H9 (cell line): ENCODE measurements around the gene HSPA12A. TPM values are rescaled to one million over a fixed set of nuclear protein-coding genes. Genes with fewer than 3 reads are reported as not detected.

ENCODE experiments used
- DNase-seq: peaks from one replicate; pipeline ENCODE4 v3.0.0-alpha.2; 2017
- H2AFZ ChIP-seq: one replicate; pipeline ENCODE4 v1.6.1; 2013; ENCODE audit warnings: mild to moderate bottlenecking, low read length, control low read depth, moderate library complexity
- H2AK5ac ChIP-seq: 2 replicates; pipeline ENCODE4 v1.6.1; 2013; ENCODE audit warnings: low read length, control low read depth, mixed read lengths; ENCODE audit not compliant: insufficient read length
- H2BK120ac ChIP-seq: one replicate; pipeline ENCODE4 v1.6.1; 2013; ENCODE audit warnings: low read depth, mild to moderate bottlenecking, low read length, control low read depth, inconsistent platforms; ENCODE audit not compliant: poor library complexity, severe bottlenecking
- H2BK12ac ChIP-seq: 2 replicates; pipeline ENCODE4 v1.6.1; 2013; ENCODE audit warnings: low read length, control low read depth, mixed read lengths, low read depth; ENCODE audit not compliant: insufficient read length
- H2BK15ac ChIP-seq: 2 replicates; pipeline ENCODE4 v1.6.1; 2013; ENCODE audit warnings: low read depth, low read length, control low read depth
- H2BK20ac ChIP-seq: one replicate; pipeline ENCODE4 v1.6.1; 2013; ENCODE audit warnings: low read depth, mild to moderate bottlenecking, low read length, control low read depth, inconsistent platforms; ENCODE audit not compliant: poor library complexity, severe bottlenecking
- H2BK5ac ChIP-seq: 2 replicates; pipeline ENCODE4 v1.6.1; 2013; ENCODE audit warnings: low read length, control low read depth, mixed read lengths; ENCODE audit not compliant: insufficient read length
- H3K14ac ChIP-seq: 2 replicates; pipeline ENCODE4 v1.6.1; 2013; ENCODE audit warnings: low read length, control low read depth; ENCODE audit not compliant: insufficient read depth
- H3K18ac ChIP-seq: 2 replicates; pipeline ENCODE4 v1.6.1; 2013; ENCODE audit warnings: low read depth, mild to moderate bottlenecking, mixed read lengths, low read length, control low read depth; ENCODE audit not compliant: insufficient read length
- H3K23ac ChIP-seq: 2 replicates; pipeline ENCODE4 v1.6.1; 2013; ENCODE audit warnings: low read length, control low read depth, mixed read lengths, low read depth; ENCODE audit not compliant: insufficient read length
- H3K23me2 ChIP-seq: 2 replicates; pipeline ENCODE4 v1.6.1; 2013; ENCODE audit warnings: low read depth, mild to moderate bottlenecking, mixed read lengths, low read length, control low read depth; ENCODE audit not compliant: insufficient read length, poor library complexity, severe bottlenecking
- H3K27ac ChIP-seq: 2 replicates; pipeline ENCODE4 v1.5.1; 2013; ENCODE audit warnings: low read length, control low read depth, mixed read lengths, low read depth; ENCODE audit not compliant: insufficient read length
- H3K27me3 ChIP-seq: 2 replicates; pipeline ENCODE4 v1.6.1; 2013; ENCODE audit warnings: low read length, control low read depth, inconsistent platforms; ENCODE audit not compliant: insufficient read depth
- H3K4ac ChIP-seq: 2 replicates; pipeline ENCODE4 v1.6.1; 2013; ENCODE audit warnings: low read depth, mild to moderate bottlenecking, control low read depth, inconsistent platforms, low read length, moderate library complexity
- H3K4me1 ChIP-seq: 2 replicates; pipeline ENCODE4 v1.6.1; 2013; ENCODE audit warnings: low read length, control low read depth, inconsistent platforms; ENCODE audit not compliant: insufficient read depth
- H3K4me2 ChIP-seq: 2 replicates; pipeline ENCODE4 v1.6.1; 2013; ENCODE audit warnings: low read length, control low read depth, mixed read lengths; ENCODE audit not compliant: insufficient read length, insufficient read depth
- H3K56ac ChIP-seq: 2 replicates; pipeline ENCODE4 v1.6.1; 2013; ENCODE audit warnings: low read depth, mild to moderate bottlenecking, mixed read lengths, low read length, control low read depth; ENCODE audit not compliant: insufficient read length
- H3K79me1 ChIP-seq: 2 replicates; pipeline ENCODE4 v1.6.1; 2013; ENCODE audit warnings: low read depth, mild to moderate bottlenecking, moderate library complexity, low read length, control low read depth, inconsistent platforms; ENCODE audit not compliant: insufficient read depth, poor library complexity, severe bottlenecking
- H3K79me2 ChIP-seq: 2 replicates; pipeline ENCODE4 v1.6.1; 2013; ENCODE audit warnings: low read length, control low read depth, inconsistent platforms; ENCODE audit not compliant: insufficient read depth
- H3K9ac ChIP-seq: 2 replicates; pipeline ENCODE4 v1.6.1; 2013; ENCODE audit warnings: low read length, control low read depth, mixed read lengths; ENCODE audit not compliant: insufficient read length; ENCODE audit errors: extremely low read depth
- H3K9me3 ChIP-seq: one replicate; pipeline ENCODE4 v1.6.1; 2013; ENCODE audit warnings: low read depth, low read length, inconsistent platforms; ENCODE audit not compliant: control insufficient read depth
- H3T11ph ChIP-seq: one replicate; pipeline ENCODE4 v1.6.1; 2013; ENCODE audit warnings: mild to moderate bottlenecking, low read length, control low read depth, inconsistent platforms
- H4K20me1 ChIP-seq: one replicate; pipeline ENCODE4 v1.6.1; 2013; ENCODE audit not compliant: control insufficient read depth, insufficient read length, insufficient read depth
- H4K5ac ChIP-seq: 2 replicates; pipeline ENCODE4 v1.6.1; 2013; ENCODE audit warnings: low read depth, mild to moderate bottlenecking, mixed read lengths, low read length, control low read depth; ENCODE audit not compliant: insufficient read length
- H4K8ac ChIP-seq: replicated peaks from 2 replicates; pipeline ENCODE4 v1.6.1; 2013; ENCODE audit warnings: low read length, control low read depth, mixed read lengths, low read depth; ENCODE audit not compliant: insufficient read length
- H4K91ac ChIP-seq: 2 replicates; pipeline ENCODE4 v1.6.1; 2013; ENCODE audit warnings: low read depth, mild to moderate bottlenecking, moderate library complexity, mixed read lengths, low read length, control low read depth; ENCODE audit not compliant: insufficient read length
- H3K27ac Mint-ChIP-seq, 3 experiments: 2 replicates in 2 of 3; 3 replicates in 1 of 3; pipeline ENCODE4 v1.8.0; 2020 to 2021; ENCODE audit warnings: mixed read lengths in 3 of 3, mild to moderate bottlenecking in 1 of 3, moderate library complexity in 1 of 3
- H3K27me3 Mint-ChIP-seq: 2 replicates; pipeline ENCODE4 v1.8.0; 2021; ENCODE audit warnings: low read depth, mild to moderate bottlenecking, moderate library complexity, mixed read lengths
- H3K36me3 Mint-ChIP-seq, 3 experiments: 2 replicates in 2 of 3; 3 replicates in 1 of 3; pipeline ENCODE4 v1.8.0; 2020 to 2021; ENCODE audit warnings: low read depth in 3 of 3, mixed read lengths in 3 of 3; ENCODE audit not compliant: insufficient read depth in 1 of 3
- H3K4me1 Mint-ChIP-seq, 2 experiments: 2 replicates each; pipeline ENCODE4 v1.8.0; 2020; ENCODE audit warnings: mixed read lengths in 2 of 2
- H3K4me3 Mint-ChIP-seq, 2 experiments: 2 replicates in 1 of 2; 3 replicates in 1 of 2; pipeline ENCODE4 v1.8.0; 2020 to 2021; ENCODE audit warnings: mild to moderate bottlenecking in 2 of 2, mixed read lengths in 2 of 2, moderate library complexity in 1 of 2
- H3K9me3 Mint-ChIP-seq, 2 experiments: 2 replicates in 1 of 2; 3 replicates in 1 of 2; pipeline ENCODE4 v1.8.0; 2020; ENCODE audit warnings: mild to moderate bottlenecking in 2 of 2, mixed read lengths in 2 of 2, moderate library complexity in 1 of 2
- WGBS: extraction: QIAGEN DNeasy Blood & Tissue Kit; methylation state at CpG from one replicate; pipeline ENCODE4 v1.1.7; 2013; ENCODE audit warnings: missing lambda C conversion rate, low lambda C conversion rate, mixed read lengths; ENCODE audit not compliant: insufficient read length; ENCODE audit errors: extremely low coverage; 5-methylcytosine and 5-hydroxymethylcytosine counted together
- total RNA-seq: library from RNA; stranded (reverse); gene quantifications from 2 replicates; pipeline ENCODE4 v1.2.1, GENCODE V29; 2021
- TF ChIP-seq, protein P1 (sequence below): fragments of 200-600 bp; sonication (generic); conservative IDR thresholded peaks from 3 replicates; pipeline ENCODE4 v1.8.0; 2021; ENCODE audit warnings: antibody characterized with exemption, mild to moderate bottlenecking

Gene HSPA12A
- total RNA-seq, 1 experiment from 2014 or later = 3.2 TPM

DNA sequence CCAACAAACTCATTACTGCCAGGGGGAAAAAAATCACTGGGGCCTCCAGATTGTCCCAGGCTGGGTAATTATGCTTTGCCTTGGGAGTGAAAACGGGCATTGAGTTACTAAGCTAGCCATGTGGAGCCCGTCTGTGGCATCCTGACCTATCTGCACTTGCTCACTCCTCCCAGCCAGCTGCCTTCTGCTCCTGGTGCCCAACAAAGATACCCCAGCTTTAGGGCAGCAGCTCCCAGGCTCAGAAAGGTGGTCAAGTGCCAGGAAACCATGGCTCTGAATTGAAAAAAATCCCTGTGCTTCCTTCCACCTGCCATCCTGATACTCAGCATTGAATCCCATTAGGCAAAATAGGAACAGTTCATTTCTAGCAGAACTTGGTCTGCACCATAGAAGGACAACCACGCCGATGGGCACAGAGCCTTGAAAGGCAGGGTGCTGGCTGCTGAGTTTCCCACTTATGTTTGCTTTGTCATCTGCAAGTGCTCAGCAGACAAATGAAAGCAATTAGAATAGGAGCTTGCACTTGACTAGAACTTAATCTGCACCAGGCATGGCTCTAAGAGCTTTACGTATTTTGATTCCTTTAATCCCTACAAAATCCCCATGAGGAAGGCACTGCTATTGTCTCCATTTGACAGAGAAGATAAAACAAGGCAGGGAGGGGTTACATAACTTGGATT is 42.8 kb downstream of the HSPA12A start:
- 0 out of 7 replicates have a peak overlapping the region, but pooled peaks of 1 of the 3 experiments have one; percentile 65 for H3K27ac Mint-ChIP-seq
- H3K4me3 Mint-ChIP-seq = no peak overlapping the region

More for the DNA sequence above, 42.8 kb downstream of the HSPA12A start:
- Histone ChIP-seq H3K4me2 (no peak overlapping the region), H2BK120ac (no peak overlapping the region), H4K5ac (no peak overlapping the region), H3K9me3 (no peaks in the 10 kb centered on the region), H4K20me1 (no peaks in the 10 kb centered on the region), H2AFZ (no peak overlapping the region), H3K27ac (no peak overlapping the region), H3K9ac (no peak overlapping the region), H3K56ac (no peak overlapping the region), H4K8ac (no peak overlapping the region), H3T11ph (no peak overlapping the region), H3K23ac (no peak overlapping the region), H3K79me1 (no peaks in the 10 kb centered on the region), H2BK12ac (no peak overlapping the region), H3K79me2 (no peaks in the 10 kb centered on the region), H2BK20ac (no peak overlapping the region), H3K27me3 (no peaks in the 10 kb centered on the region), H3K18ac (no peak overlapping the region), H3K4ac (no peak overlapping the region), H3K23me2 (no peaks in the 10 kb centered on the region), H3K14ac (no peak overlapping the region), H3K4me1 (peaks cover 1% of the 10 kb centered on the region), H2BK15ac (no peak overlapping the region), H4K91ac (no peak overlapping the region), H2AK5ac (no peak overlapping the region), H2BK5ac (no peak overlapping the region)
- no CpG with 5 or more reads among the region's 5 CpGs for WGBS
- TF ChIP-seq, protein P1, sequence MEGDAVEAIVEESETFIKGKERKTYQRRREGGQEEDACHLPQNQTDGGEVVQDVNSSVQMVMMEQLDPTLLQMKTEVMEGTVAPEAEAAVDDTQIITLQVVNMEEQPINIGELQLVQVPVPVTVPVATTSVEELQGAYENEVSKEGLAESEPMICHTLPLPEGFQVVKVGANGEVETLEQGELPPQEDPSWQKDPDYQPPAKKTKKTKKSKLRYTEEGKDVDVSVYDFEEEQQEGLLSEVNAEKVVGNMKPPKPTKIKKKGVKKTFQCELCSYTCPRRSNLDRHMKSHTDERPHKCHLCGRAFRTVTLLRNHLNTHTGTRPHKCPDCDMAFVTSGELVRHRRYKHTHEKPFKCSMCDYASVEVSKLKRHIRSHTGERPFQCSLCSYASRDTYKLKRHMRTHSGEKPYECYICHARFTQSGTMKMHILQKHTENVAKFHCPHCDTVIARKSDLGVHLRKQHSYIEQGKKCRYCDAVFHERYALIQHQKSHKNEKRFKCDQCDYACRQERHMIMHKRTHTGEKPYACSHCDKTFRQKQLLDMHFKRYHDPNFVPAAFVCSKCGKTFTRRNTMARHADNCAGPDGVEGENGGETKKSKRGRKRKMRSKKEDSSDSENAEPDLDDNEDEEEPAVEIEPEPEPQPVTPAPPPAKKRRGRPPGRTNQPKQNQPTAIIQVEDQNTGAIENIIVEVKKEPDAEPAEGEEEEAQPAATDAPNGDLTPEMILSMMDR = no peak
- H3K27me3 Mint-ChIP-seq = peaks cover 12% of the 10 kb centered on the region
- H3K36me3 Mint-ChIP-seq = peaks cover 0 to 5% (median 0%) of the 10 kb centered on the region in 3 experiments; a peak in 2 of 7 replicates
- peaks cover 29 to 33% of the 10 kb centered on the region in 2 experiments for H3K4me1 Mint-ChIP-seq
- no peak for DNase-seq
- H3K9me3 Mint-ChIP-seq = no peaks in the 10 kb centered on the region; a peak in 1 of 5 replicates
